KOPT-K1 (cell line): Measurements from ENCODE around the gene KRT80.

Experiments
- H3K27ac ChIP-seq: fragments of 200-600 bp; sonication (generic); 2 replicates; pipeline ENCODE4 v1.5.1; 2016; ENCODE audit warnings: antibody characterized with exemption, mild to moderate bottlenecking, low read depth, low read length; ENCODE audit not compliant: poor library complexity, severe bottlenecking
- H3K36me3 ChIP-seq: fragments of 200-600 bp; sonication (generic); 2 replicates; pipeline ENCODE4 v1.5.1; 2017; ENCODE audit warnings: antibody characterized with exemption, mild to moderate bottlenecking, low read length, moderate library complexity; ENCODE audit not compliant: insufficient read depth
- H3K9me3 ChIP-seq: fragments of 200-600 bp; sonication (generic); 2 replicates; pipeline ENCODE4 v1.5.1; 2017; ENCODE audit warnings: antibody characterized with exemption, low read length, mild to moderate bottlenecking; ENCODE audit not compliant: insufficient read depth, poor library complexity, severe bottlenecking

KRT80 gene

DNA sequence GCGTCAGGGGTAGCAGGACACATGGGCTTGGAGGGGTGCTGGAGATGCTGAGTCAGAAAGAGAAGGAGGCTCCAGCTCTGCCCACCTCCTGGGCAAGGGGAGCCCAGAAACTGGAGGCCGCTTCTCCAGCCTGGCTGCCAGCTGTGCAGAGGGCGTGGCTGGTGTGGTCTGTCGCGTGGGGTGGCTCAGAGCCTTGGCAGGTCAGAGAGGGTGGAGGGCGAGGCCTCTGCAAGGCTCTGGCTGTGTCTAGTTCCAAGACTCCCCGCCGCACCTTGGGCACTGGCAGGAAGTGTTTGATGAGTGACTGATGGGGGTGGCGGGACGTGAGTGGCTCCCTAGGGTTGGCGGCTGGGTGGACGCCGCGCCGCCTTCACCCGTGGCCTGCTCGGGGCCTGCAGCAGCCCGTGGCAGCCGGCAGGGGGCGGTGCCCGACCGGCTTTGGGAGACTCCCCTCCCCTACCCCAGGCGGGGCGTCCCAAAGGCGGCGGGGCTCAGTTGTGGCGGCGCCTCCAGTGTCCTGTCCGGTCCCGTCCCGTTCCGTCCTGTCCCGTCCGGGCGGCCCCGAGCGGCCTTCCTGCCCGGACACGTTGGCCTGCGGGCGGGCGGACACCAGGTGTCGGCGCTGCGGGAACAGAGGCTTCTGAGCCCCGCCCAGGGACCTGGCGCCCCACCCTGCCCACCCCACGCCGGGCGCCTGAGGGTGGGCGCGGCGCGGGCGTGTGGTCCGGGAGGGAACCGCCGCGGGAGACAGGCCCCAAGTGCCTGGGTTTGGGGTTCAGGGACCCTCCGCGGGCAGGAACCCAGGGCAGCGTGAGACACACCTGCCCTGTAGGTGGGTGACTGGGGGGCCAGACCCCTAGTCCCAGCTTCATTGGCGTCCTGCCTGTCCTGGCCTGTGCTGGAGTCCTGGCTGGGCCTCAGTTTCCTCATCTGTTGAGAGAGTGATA is 39.7 kb downstream of the KRT80 start:
- no peaks in the 10 kb centered on the region for H3K9me3 ChIP-seq
- H3K36me3 ChIP-seq = no peaks in the 10 kb centered on the region
- H3K27ac ChIP-seq = no peak overlapping the region

DNA sequence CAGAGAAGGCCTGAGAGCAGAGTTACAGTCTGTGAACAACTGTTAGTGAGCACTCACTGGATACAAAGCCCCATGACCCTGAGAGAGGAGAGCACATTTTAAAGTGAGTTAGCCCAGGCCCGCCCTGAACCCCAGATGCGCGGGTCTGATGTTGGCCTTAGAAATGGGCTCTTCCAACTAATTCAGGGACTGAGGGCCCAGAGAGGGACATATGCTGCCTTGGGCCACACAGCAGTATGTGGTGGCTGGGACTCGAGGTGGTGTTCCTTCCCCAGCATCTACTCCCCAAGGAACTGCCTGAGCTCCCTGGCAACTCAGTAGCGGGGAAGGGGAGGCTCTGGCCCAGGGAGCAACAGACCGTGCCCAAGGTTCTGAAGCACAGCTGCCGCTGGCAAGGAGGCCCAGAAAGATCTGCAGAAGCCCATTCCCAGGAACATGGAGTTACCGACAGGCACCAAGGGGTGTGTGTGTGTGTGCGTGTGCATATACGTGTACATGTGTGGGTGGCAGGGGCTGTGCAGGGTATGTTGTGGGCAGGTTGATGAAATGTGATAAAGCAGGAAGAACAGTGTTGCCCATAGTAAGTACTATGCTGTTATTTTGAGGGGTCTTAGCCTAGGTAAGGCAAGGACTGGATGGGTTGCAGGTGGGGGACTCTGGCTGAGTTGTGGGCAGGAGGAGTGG is 40.5 kb downstream of the KRT80 start:
- no peaks in the 10 kb centered on the region for H3K36me3 ChIP-seq
- H3K27ac ChIP-seq = no peak overlapping the region
- no peaks in the 10 kb centered on the region for H3K9me3 ChIP-seq

DNA sequence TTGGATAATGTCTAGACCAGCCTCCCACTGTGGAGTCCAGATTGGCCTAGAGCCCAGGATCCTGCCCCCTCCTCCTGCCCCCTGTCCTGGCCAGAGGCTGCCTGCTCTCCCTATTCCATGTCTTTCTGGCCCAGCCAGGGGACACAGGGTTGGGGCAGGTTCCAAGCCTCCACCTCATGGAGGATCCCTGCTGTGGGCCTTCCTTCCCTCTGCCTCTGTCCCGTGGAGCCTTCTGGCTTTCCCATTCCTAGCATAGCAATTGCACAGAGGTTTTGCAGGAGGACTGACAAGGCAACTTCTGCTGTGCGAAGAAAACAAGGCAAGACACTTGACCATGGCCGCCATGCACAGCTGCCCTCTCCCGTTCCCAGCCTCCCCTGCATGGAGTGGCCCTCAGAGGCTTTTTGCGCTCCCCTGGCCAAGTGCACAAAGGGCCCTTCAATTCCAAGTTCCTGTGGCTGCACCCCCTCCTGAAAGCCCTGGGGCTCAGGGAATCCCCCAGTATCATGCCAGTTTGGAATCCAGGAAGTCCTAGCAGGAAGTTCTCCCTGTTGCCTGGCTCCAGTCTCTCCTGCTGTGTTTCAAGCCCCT is 42.1 kb downstream of the KRT80 start:
- Histone ChIP-seq H3K9me3 (no peaks in the 10 kb centered on the region), H3K27ac (no peak overlapping the region), H3K36me3 (no peaks in the 10 kb centered on the region)

DNA sequence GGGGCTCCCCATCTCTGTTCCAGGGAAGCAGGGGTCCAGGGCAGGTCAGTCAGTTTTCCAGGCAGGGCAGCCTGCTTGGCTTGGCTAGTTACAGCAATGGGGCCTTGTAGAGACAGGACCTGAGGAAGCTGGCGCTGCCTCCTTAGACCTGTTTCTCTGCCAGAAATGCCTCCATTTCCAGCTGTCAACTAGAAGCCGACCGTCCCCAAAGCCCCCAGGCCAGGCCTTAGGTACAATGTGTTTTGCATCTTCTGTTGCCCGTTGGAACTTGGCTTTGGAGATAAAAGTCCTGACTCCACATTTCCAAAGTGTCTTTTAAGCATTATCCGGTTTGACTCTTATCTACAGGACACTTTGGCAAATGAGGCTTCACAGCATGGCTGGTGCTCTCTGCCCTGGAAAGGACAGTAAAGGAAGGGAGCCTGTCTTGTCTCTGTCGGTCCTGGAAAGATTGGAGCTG is 42.6 kb downstream of the KRT80 start:
- Histone ChIP-seq H3K9me3 (no peaks in the 10 kb centered on the region), H3K27ac (no peak overlapping the region), H3K36me3 (no peaks in the 10 kb centered on the region)

DNA sequence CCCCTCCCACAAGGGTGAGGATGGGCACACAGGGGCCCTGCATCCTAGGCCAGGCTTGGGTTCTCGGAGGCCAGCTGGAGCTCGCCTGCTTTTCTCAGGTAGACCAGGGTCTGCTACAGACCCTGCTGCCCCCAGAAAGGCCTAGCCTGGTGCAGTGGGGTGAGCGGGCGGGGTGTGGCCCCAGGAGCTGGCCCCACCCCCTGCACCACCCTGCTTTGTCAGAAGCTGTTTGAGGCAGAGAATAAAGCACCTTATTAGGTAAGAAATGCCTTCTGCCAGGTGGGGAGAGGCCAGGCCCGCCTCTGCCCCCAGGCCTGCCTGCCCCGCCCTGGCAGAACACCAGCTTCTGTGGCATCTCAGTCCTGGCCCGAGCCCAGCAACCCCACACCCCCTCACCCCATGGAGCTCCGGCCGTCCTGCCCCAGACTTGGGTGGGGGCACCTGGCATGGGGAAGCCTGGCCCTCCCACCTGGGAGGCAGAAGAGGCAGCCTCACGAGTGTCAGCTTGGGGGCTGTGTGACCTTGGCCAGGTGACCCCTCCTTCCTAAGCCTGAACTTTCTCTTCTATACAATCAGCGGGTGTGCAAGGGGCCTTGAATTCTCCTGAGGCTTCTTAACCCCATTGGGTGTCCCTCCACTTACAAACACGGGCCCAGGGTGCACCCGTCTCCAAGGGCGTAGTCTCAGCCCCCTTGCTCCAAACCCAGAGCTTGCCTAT is 43.2 kb downstream of the KRT80 start:
- no peak overlapping the region for H3K27ac ChIP-seq
- no peaks in the 10 kb centered on the region for H3K9me3 ChIP-seq
- H3K36me3 ChIP-seq = no peaks in the 10 kb centered on the region

DNA sequence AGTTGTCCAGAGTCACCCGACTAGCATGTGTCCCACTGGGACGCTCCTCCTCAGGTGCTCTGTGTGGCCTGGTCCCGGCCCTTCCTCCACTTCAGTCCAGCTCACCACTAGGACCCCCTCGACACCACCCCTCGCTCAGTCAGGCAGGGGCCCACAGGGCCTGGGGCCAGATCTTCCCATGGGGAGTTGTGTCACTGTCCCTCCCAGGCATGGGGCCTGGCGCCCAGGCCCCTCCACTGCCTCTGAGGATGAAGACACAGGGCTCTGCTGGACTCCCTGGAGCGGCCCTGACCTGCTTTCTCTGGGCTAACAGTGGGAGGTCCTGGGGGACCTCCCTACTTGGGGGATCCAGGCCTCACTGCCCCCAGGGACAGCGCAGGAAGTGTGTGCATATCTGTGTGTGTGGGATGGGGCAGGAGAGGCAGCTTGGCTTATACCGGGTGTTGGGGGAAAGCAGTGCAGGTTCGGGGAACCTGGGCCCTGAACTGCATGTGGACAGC is 43.8 kb downstream of the KRT80 start:
- H3K9me3 ChIP-seq = no peaks in the 10 kb centered on the region
- H3K27ac ChIP-seq = no peak overlapping the region

DNA sequence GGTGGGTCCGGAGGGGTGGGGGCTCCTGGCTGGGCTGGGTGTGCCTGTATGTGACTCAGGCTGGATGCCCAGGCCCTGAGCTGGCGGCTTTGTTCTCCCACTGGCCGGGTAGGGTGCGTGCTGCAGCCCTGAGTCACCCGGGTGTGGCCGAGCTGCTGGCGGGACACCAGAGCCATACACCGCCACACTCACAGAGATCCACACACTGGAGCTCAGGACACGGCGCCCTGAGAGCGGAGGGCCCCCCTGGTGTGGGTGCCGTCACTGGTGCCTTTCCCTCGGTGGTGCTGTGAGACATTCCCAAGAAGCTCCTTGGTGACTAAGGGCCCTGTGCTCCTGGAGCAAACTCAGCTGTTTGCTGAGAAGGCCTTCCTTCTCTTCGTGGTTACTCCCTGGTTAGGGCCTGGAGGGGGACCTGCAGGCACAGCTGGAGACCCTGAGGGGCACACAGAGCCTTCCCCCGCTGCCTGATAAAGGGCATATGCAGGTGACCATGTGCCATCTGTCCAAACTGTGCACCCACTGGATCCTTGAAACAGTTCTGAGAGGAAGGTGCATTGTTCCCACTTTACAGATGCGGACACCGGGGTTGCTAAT is 44.3 kb downstream of the KRT80 start:
- no peaks in the 10 kb centered on the region for H3K9me3 ChIP-seq
- no peak overlapping the region for H3K27ac ChIP-seq
- H3K36me3 ChIP-seq = no peaks in the 10 kb centered on the region

More for the DNA sequence above, 43.8 kb downstream of the KRT80 start:
- H3K36me3 ChIP-seq = no peaks in the 10 kb centered on the region

DNA sequence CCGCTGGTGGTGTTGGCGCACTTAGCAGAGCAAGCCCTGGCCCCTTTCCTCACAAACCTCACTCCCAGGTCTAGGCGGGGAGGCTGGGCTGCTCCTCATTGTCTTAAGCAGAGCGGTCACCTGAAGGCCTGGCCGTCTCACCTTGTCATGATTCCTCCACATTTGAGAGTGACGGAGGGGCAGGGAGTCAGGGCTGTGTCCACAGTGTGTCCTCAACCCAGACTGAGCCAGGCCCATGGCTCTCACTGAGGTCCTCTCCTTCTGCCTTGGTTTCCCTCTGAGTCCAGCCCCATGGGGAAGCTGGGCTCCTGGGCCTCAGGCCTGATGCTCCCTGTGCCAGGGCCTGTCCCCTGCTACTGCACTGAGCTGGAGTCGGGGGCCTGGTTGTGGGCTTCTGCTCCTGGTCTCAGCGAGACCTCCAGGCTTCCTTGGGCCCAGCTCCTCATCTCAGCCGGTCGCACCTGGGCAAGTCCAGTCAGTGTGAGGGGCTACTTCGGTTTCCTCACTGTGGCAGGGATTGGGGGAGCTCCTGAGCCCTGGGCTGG is 44.9 kb downstream of the KRT80 start:
- H3K9me3 ChIP-seq = no peaks in the 10 kb centered on the region
- no peak overlapping the region for H3K27ac ChIP-seq
- H3K36me3 ChIP-seq = no peaks in the 10 kb centered on the region

DNA sequence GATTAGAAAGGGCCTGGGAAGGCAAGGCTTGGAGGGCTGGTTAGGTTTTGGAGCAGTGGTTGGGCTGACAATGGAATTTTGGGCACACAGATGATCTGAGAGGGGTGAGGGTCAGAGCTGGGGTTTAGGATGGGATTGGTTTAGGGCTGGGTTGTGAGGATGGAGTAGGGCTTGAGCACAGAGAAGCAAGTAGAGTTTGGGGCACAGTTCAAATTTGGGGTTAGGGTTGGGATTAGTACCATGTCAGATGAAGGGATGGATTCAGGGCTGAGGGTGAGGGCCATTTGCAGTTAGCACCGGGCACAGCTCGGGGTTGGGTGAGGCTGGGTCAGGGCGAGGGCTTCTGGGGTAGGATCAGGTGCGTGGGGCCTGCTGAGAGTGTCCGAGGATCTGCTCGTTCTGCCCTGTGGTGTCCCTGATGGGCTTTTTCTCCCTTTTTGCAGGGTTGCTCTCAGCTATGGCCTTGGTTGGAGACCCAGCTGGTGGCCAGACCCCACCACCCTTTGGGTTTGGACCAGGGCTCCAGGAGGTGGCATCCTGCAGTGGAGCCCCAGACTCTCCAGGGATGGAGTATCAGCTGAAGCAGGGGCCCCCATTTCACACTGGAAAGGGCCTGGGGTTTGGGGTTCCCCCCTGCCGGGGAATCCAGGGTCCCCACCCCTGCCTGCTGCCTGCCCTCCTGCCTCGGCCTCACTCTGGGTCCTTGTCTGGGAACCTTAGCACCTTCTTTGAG is 45.6 kb downstream of the KRT80 start:
- Histone ChIP-seq H3K27ac (no peak overlapping the region), H3K36me3 (no peaks in the 10 kb centered on the region), H3K9me3 (no peaks in the 10 kb centered on the region)

DNA sequence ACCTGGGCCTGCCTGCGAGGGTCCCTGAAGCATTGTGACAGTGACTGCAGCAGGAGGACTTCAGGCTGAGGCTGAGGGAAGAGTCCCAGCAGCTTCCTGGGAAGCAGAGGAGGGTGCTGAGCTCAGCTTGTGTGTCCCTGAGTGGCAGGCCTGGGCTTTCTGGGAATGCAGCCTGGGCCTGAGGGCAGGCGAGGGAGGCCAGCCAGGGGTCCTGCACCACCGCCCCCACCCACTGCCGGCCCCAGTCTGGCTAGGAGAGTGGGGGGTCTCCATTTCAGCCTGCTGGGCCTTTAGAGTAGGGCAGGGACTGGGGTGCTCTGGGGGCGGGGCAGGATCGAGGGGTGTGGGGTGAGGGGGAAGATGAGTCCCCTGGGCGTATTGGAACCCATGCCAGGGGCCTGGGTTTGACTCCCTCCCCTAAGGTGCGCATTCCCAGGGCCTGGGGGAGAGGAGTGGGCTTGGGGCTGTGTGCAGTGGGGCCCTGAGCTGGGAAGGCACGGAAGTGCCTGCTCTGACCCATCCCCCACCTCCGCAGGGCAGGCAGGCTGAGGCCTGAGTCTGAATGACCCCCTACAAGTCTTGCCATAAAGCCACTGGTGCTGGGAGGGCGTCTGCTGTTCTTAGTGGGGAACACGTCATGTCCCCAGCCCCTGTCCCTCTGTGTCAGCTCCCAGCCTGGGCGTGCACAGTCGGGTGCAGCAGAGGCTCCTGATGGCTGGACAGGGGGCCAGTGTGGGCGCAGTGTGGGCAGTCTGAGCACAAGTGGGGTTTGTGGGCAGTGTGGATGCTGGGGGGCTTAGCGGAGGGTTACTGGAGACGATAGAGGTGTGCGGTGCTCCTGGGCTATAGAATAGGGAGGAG is 46.4 kb downstream of the KRT80 start:
- Histone ChIP-seq H3K36me3 (no peaks in the 10 kb centered on the region), H3K9me3 (no peaks in the 10 kb centered on the region), H3K27ac (no peak overlapping the region)

DNA sequence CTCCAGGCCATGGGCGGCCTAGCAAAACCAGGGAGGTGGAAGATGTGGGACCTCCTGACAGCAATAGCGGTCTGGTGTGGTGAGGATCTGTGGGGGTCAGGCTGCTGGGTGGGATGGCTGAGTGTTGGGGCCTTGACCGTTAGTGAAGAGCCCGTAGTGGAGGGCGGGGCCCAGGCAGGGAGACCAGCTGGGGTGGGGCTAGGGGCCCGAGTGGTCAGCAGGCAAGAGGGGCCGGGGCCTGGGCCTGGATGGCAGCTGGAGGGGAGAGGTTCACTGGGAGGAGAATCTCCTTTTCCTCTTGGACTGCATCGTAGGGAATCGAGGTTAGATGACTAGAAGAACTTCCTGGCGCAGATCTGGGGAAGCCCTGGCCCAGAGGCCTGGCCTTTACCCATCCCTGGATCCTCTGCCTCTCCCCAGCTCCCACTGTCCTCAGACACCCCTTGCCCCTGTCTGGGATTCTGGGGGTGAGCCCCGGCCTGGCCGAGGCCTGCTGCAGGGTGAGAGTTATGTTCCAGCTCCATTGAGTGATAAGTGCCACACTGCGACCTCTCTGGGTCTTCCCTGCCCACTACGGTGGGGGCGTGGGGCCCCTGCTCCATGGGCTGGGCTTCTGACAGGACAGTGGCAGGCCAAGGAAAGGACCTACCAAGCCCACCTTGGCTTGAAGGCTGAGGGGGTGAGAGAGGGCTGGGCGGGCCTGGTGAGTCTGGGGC is 47.1 kb downstream of the KRT80 start:
- no peaks in the 10 kb centered on the region for H3K9me3 ChIP-seq
- H3K27ac ChIP-seq = no peak overlapping the region
- no peaks in the 10 kb centered on the region for H3K36me3 ChIP-seq

DNA sequence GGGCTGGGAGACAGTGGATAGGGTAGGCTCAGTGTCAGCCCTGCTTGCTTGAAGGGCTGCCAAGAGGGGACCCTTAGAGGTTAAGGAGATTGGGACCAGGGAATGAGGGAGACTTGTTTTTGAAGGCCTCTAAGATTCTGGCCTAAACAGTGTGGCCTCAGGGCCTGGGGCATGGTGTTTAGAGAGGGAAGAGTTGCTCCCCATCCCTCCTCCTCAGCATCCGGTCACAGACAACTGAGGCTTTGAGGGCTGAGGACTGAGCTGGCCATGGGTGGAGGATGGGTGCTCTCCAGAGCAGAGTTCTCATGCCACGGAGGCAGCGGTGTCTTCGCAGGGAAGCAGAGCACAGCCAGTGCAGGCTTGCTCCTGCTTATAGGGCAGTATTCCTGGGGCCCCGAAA is 49.4 kb downstream of the KRT80 start:
- Histone ChIP-seq H3K36me3 (no peaks in the 10 kb centered on the region), H3K9me3 (no peaks in the 10 kb centered on the region), H3K27ac (no peak overlapping the region)
